Activated T-cell treated with anti-CD3 and anti-CD28 coated beads for 4 hours (primary cell): ENCODE results near the gene LPGAT1.
A peak's percentile ranks its signal among the peaks of the same experiment; 100 is the strongest.

Source experiments
- DNase-seq: peaks from one replicate; pipeline ENCODE4 v3.0.0-alpha.2; 2020

Gene LPGAT1

DNA sequence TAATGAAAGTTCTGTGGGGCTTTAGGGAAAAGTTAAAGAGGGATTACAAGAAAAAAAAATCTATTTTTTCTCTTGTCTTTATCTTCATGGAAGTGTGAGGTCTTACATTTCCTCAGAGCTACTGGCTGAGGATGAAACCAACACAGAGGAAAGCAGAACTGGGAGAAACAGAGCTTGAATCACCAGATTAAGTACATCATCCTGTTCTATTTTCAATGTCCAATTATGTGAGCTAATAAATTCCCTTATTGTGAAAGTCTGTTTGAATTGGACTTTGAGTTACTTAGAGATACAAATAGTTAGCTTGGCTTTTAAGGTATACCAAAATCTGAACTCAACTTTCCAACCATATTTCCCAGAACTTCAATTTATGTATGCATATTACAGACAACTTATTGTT is 69.2 kb downstream of the LPGAT1 start:
- DNase-seq = no peak

DNA sequence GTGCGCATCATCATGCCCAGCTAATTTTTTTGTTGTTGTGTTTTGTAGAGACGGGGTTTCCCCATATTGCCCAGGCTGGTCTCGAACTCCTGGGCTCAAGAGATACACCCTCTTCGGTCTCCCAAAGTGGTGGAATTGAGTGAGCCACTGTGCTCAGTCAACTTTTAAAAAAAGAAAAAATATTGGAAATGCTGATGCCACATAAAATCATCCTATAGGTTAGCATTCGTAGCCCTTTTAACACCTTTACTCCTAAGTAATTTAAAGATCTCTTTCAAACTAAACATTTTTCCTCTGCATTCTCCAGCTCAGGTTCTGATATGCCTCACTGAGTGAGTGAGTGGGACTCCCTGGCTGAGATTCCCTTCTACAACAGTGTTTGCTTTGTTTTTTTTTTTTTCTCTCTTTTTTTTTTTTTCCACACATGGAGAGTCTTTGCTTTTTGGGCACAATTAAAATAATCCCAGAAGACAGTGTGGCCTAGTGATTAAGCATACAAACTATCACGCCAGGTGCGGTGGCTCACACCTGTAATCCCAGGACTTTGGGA is 74.0 kb downstream of the LPGAT1 start:
- DNase-seq = no peak

DNA sequence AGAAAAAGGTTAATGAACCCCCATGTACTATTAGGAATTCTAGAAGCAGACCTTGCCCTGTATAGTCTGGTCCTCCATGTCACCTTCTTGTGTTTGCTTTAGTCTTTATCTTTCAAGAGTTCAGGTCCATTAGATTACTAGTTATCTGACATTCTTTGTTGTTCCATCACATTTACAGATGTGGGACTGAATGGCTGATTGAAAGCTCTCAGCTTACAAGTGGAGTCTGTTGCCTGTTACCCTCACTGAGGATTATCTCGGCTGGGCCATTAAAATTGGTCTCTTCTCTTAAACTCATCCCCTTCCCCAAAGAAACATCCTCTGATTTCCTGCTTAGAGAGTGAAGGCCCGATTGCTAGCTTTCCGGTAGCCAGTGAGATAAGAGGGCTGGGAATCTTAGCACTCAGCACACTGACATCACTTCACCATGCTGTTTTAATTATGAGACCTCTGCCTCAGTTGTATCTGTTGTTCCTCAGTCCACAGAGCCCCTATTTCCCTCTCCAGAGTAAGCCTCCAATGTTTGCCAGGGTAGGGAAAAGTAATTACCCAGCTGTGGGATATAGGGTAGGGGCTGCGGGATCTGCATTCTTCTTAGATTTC is 76.8 kb downstream of the LPGAT1 start:
- no peak for DNase-seq

DNA sequence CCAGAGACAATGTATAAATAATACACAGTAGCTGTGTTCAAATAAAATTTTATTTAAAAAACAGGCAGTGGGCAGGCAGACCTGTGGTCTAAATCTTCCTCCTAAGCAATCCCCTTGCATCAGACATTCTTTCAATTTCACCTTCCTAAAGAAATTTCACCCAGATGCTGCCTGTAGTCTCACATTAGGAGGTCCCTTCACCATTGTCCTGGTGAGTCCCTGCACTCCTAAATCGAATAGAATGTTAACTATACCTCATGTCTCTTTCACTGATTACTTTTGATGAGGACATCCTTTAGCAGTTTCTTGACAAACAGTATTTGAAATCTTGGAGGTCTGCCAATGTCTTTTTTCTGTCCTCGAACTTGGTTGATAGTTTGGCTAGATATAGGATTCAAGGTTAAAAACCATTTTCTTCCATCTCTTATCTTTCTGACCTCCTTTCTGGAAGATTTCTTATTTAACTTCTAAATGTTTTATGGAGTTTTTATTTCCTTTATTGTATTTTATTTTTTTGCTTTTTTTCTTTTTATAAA is 77.5 kb downstream of the LPGAT1 start:
- DNase-seq = no peak

DNA sequence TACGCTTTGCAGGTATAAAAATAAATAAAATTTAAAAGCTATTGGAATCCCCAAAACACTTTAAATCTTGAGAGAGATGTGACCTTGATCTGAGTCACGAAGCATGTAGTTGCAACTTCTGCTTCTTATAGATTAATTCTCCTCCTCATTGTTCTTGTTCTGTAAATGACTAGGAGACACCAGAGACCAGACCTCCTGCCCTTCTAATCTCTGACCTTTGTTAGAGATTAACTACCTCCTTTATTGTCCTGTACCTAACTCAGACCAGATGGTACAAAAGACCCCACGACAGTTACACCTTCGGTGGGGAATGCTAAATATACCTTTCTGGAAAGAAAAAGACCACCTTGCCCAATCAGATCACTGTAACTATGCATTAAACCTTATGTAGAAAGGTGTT is 78.2 kb downstream of the LPGAT1 start:
- DNase-seq = no peak

DNA sequence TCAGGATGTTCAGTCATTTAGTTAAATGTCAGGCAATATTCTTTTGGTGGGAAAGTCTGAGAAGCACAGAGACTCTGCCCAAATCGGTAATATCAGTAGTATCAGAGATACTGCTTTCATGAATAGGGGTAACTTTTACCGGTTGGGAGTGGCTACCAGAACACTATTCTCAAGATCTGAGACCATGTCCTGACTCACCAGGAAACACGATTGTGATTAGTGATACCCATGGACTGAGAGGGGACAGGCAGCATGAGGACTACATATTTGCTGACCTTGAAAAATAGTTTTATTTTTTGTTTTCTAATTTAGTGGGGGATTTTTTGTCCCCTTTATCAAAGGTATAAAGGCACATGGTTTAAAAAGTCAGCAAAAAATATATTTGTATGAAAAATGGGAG is 79.1 kb downstream of the LPGAT1 start:
- DNase-seq = no peak

DNA sequence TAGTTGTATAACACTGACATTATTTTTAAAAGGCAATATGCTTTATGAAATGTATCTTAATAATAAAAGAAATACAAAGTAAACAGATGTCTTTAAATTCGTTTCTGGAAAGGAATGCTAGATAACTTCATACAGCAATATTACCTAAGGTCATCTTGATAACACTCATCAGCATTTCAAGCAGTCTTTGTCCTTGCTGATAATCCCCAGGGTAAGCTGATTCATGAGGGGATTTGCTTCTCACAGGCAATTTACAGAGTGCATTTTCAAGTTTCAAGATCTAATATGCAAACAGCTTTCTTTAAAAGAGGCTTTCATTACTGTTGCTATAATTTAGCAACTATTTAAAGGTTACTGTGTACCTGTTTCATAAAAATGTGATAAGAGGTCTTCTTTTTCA is 80.0 kb downstream of the LPGAT1 start:
- DNase-seq = no peak

DNA sequence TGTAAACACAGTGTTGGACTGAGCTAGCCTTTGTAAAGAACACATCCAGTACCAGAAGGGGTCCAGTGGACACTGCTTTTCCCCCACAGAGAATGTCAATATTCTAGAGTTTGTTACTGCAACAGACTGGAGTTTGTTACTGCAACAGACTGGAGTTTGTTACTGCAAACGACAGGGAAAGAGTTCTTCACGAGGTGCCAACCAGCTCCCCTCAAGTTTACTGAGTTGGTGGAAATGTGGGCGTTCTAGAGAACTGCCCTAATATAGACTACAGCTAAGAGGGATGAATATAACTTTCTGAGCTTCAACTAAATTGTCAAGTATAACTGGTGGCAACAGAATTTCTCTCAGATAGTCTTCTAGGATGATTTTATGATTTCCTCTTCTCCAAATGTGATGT is 81.3 kb downstream of the LPGAT1 start:
- DNase-seq = no peak

DNA sequence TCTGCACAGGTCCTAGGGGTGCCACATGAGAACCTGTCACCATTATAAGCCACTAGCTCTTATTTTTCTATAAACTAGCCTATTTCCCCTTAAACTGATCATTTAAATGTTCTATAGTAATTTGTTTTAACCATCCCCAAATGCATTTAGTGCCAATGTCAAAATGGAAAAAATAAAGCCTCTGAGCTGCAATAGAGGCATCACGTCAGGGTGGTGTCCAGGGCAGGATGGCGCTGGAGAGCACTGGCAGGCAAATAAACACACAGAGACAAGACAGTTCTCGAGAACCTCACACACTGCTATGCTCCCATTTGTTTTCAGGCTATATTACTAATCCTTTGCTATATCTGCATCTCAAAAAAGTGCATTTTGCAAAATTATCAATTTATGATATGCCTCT is 81.8 kb downstream of the LPGAT1 start:
- no peak for DNase-seq

DNA sequence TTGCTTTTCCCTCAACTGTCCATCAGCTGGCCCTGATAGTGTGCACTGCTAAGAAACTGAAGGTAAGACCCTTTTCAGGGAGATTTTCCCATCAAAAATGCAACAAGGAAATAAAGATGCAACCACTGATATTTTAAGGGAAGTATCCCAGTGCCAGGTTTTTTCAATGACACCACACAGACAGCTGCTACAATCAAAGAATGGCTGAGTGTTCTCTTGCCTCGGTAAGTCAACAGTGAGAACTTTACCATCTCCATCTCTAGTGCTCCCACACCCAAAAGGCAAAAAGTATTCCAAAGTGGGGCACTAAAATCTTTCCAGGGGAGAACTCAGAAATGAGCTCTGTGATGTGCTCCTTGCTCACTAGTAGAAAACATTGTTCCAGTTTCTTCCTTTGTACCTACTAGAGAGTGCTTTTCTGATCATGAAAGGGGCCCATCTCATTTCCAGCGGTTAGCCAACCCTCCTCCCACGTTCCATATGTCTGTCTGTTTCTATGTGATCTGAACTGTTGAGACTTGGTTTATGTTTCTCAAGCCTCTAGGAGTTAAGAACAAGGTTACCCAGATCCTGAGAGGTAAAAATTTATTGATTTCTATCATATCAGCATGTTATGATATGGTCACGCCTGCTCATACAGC is 87.6 kb downstream of the LPGAT1 start:
- DNase-seq = no peak

DNA sequence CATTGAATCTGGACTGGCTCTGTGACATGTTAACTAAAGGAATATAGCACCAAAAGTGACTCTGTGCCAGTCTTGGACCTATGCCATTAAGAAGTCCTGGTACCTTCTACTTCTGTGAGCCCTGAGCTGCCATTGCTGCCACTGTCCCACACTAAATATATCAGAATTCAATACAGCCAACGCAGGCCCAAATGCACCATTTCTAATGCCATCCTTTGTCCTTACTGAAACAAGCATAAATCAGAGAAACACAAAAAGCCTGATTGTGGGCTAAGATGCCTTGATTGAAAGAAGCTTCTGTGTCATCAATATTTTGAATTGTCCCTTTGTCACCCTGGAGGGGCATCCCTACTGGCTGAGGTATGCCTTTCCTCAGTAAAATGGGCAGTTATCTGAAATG is 88.3 kb downstream of the LPGAT1 start:
- no peak for DNase-seq

DNA sequence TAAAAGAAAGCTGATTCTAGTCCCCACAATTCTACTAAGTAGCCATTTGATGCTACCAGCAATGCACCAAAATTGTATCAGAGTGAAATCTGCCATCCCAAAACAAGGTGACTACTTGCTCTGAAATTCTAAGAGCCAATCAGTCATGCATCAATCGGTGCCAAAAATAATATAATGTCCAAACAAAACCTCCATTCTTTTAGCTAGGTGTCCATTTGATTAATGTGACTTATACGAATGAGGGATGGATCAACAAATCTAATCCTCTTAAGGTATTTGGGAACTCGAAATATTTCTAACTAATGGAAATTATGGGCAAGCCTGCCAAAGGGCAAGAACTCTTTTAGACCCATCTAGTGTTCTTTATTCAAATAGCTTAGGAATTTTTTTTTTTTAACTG is 88.8 kb downstream of the LPGAT1 start:
- no peak for DNase-seq

DNA sequence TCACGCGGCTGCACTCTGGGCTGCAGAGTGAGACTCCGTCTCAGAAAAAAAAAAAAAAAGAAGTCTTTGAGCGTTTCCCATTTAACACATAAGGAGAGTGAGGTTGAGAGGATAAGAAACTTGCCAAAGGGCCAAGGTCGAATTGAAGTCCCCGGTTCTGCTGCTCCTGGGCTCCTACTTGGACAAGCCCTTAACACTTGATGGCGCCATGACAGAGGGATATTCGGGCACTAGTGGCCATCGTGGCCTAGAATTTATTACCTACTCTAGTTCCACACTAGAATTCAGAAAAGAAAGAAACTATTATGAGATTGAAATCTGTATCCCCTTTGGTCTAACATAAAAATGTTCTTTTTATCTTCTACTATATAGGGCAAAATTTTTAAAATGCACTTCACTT is 89.4 kb downstream of the LPGAT1 start:
- DNase-seq = no peak

DNA sequence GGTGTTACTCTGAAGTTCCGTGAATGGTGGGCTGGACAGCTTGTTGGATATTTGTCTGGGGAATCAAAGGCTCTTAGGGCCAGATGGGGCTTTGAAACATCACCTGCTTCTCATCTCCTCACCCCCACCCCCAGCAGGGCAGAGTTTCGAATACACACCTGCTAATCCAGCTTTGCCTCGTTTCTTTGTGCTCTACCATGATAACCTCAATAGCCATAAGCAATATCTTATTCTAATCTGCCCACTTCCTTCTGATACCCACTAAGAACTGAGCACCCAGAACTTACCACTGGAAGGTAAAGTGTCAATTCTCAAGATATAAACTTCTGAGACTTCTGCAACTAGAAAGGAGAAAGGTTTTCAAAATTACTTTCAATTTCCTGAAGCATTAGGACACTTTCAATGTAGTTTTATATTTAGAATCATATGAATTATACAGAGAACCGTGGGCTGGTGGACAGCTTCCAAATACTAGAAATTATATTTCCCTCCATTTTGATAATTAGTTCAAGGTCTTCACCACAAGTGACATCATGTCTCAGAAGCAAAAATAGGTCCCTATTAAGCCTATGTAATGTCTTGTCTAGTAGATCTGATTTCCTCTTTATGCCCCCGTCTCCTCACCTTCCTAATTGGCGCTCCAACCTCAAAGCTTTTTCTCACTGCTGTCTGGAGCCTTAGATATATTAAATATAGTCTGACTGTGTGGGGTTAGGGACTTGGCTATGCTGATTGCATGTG is 90.7 kb downstream of the LPGAT1 start:
- no peak for DNase-seq

DNA sequence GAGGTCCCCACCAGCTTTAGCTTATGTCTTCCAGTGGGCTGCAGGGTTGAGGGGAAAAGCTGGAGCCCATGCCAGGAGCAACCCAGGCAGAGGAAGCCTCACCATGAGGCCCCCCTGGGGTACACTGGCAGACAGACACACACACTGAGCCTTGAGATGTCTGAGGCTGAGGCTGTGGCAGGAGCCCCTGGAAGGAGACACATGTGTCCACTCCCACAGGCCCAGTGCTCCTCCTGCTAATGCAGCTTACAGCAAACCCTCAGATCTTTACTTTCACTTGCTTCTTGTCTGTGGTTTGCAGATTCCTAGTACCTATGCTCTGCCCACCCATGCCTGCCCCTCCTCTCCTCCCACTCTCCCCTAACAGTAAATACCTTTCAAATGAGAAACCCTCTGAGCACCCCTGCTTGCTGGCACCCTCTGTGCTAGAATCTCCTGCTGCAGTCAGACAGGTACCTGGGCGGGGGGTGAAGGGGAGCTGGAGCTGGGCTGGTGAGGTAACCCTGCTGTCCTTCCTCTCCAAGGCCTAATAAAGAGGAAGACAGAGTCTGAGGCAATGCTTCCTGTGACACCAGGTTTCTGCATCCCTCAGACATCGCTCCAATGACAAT is 91.8 kb downstream of the LPGAT1 start:
- peak; percentile 8 for DNase-seq

DNA sequence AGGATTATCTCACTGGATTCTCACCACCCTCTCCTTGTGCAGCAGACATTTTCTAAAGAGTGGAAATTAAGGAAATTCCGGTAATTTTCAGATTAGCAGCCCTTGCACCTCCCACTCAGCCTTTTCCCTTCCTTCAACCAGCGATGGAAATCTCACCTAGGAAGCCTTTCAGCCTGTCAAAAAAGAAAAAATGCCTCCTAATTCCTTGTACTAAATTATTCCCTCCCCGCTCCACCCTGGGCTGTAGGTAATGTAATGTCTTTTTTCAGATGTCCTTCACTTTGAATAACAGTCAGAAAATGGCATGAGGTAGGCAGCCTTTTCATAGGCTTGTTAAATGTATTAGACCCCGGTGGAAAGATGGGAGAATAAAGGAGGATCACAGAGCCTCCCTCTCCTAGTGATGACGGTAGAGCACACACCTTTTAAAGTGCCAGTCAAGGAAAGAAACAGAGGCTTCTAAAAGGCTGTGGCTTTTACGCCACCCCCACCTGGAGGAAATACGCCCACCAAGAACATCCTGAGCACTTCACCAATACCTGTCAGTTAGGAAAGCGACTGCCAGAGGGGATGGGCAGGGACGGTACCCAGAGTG is 92.4 kb downstream of the LPGAT1 start:
- no peak for DNase-seq

DNA sequence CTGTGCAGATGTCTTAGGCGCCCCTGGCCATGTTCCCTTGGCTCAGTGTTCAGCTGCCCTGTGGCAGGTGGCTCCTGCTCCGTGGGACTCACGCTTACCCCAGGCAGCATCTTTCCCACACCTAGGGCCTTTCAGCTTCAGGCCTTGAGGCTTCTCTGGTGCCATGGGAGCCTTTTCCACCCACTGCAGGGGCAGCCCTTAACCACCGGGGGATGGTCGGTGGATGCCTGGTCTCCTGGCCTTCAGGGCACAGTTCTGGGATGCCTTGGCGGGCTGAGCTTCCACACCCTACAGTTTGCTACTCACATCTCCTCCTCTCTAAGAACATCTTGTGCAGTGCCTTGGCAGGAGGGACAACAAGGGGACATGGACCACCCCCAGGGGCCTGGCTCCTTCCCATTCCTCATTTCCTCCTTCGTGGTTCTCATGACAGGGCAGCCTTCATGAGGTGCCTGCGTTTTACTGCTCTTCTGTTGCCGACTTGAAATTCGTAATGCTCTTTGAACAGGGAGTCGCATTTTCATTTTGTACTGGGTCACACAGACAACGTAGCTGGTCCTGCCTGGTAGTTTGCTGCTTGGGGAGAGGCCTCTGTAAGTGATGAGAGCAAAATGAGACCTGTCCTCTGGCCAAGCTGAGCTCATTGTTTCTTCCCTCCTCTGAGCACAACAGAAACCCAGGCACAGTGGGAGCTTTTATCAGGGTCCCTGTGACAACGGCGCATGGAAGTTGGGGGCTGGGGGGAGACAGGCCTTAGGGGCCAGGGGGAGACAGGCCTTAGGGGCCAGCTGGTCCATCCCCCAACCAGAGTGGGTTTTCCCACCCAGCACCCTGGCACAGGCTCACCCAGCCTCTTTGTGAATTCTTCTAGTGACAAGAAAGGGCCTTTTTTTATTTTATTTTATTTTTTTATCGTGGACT is 93.2 kb downstream of the LPGAT1 start:
- no peak for DNase-seq

DNA sequence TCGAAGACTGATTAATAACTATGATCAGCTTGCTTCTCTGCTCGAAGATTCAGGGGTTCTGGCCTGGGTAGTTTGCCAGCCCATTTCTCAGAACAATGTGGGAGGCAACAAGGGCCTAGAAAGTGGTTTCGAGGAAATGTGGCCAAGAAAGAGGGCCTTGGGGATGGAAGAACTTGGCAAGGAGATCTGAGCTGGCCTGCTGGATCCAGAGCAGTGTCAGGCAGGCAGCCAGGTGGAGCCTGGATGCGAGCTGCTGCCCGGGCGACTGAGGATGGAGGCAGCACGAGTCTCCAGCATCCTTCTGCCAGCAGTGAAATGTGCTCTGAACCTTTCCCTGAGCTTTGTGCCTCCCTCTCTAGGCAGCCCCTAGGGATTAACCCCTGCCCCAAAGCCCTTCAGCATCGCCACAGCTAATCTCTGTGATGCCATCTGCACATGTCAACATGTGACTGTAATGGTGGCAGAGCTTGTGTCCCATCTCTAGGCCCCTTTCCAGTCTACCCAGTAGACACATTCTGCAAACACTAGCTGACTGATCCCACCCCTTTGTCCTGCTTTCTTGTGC is 94.1 kb downstream of the LPGAT1 start:
- no peak for DNase-seq

DNA sequence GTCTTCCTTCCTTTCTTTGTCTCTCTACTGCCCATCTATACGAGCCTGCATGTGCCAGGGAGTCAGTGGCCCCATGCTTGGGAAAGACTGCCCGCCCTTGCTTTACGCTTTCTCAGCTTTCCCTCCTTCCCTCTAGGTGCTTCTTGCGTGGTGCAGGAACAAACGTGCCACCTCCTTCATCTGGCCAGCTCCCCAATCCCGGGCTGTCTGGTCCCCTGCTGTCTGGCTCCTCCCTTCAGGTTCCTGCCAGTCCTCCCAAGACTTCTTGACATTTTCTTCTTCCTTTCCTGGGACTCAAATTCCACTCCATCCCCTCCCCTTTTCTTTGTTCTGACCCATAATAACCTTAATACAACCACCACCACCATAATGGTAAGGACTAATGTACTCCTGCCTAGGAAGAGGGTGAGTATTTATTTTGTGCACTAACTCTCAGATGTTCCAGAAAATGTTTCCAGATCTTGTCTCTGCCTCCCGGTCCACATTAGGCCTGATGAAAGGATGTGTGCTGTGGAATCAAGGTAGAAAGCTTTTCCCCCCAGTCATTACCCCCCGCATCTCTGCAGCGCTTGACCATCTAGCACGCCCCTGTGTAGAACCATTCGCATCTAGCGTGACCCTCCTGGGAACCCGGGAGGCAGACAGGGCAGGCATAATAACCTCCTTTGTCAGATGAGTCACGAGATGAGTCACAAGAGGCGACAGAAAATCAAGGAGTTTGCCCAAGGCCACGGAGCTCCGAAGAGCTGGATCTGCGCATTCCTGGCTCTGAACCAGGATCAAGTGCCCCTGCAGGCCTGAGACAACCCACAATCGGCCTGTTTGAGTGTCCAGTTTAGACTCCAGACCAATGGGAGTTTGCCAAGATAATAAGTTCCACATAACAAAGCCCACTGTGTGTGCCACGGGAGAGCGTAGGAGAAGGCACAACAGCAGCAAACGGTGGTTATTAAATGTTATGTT is 95.1 kb downstream of the LPGAT1 start:
- DNase-seq = no peak

DNA sequence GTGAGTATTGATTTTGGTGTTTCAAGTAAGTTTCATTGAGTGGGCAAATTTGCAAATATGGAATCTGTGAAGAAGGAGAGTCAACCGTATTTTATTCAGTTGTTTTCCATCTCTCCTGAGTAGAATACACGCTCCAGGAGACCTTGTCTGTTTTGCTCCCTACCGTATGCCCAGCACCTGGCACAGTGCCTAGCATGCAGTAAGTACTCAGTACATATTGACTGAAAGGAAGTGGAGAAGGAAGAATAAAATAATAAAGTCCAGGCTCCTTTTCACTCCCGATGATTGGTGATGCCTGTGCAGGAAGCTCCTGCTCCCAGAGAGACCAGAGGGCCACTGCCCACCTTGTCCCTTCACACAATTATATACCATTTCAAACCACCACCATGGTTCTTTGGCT is 95.8 kb downstream of the LPGAT1 start:
- no peak for DNase-seq
